HG02943 (cell line): ENCODE data around the gene SPANXN1.
"Not testable (repeated sequence)": the region's sequence is repeated elsewhere in the genome, so short reads cannot be mapped to it uniquely, and the experiment has no call there.

Source experiments
- ATAC-seq: cut with Tn5 transposase; IDR thresholded peaks from one replicate; pipeline ENCODE4 v1.9.1; 2021; ENCODE audit warnings: mild to moderate bottlenecking, low read depth, moderate library complexity; ENCODE audit not compliant: unreplicated experiment

SPANXN1 gene

GRCh38 chrX:145247203-145247602 is at the start of gene SPANXN1:
Gene SPANXN1 (plus strand): TSS chrX:145247503. CDS start chrX:145247587, 84 bp downstream.
- ATAC-seq, result not testable (repeated sequence)

GRCh38 chrX:145199078-145199477 is 48.2 kb upstream of the SPANXN1 start:
- ATAC-seq, result no peak

DNA sequence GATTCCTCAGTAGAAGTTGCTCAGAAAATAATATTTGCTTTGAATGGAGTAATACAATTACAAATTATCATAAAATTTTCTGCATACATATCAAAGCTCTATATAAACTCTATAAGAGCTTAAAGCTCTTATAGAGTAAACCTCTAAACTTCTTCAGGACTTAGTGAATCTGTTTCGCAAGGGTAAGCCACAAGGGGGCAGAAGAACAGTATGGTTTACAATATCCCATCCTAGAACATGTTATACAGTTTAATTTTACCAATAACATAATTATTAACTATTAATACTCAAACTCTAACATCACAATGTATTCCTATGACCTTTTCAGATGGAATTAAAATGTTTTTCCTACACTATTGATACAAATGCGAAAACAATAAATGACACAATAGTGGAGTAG is 33.8 kb upstream of the SPANXN1 start:
- ATAC-seq, result no peak

DNA sequence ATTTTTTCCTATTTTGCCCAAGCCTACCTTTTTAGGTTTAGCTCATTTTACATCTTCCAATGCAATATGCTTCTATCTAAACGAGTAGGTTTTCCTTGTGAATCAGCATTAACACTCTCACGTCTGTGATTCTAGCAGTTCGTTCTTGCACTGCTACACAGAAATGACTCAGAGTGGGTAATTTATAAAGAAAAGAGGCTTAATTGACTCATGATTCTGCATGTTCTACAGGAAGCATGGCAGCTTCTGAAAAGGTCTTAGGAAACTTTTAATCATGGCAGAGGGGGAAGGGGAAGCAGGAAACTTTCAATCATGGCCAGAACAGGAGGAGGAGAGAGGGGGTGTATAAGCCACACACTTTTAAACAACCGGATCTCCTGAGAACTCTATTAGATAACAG is 44.9 kb downstream of the SPANXN1 start:
- no peak for ATAC-seq
